ENCODE data around the gene SLC5A9. TPM values are rescaled to one million over a fixed set of nuclear protein-coding genes. Genes with fewer than 3 reads are reported as not detected.

Gene SLC5A9
- total and polyA plus RNA-seq, 3 donors from 2014 or later, result 1.4 to 3.0 (median 2.3) TPM

DNA sequence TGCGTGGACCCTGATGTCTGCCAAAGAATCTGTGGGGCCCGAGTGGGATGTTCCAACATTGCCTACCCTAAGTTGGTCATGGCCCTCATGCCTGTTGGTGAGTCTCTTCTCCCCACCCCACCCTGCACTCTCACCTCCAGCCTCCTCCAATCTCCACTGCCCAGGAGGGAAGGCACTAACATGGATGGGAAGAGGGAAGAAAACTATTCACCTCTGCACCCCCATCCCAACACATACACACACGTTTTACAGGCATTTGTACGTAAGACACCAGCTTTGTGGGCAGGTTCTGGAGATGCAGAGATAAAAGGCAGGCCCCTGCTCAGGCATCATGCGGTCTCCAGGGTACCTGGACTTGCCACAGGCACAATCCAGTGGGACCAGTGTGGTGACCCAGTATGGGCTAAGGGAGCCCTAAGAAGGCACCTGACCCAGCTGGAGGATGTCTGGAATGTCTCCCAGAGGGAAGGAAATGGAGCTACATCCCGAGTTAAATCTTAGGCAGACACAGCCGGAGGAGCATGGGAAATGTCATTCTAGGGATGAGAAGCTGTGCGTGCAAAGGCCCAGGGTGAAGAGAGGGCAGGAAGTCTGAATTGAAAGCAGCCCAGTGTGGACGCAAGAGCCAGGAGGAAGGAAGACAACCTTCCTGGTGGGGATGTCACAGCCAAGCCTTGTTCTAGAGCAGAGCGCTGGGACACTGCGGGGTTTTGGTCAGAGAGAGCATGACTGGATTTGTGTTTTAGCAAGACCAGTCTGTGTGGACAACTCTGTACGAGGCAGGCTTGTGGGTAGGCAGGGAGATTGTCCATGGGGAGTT lies 11.4 kb downstream of the SLC5A9 start:
- H3K4me1 ChIP-seq, result no peaks in the 10 kb centered on the region
- 86 to 90% methylated on average over 12 of the region's 12 CpGs for WGBS, 2 donors
- no peaks in the 10 kb centered on the region for H3K9me3 ChIP-seq
- H3K27me3 ChIP-seq, result no peaks in the 10 kb centered on the region
- intact Hi-C loops (cut with DNase I; ENCODE audit: low total_unique reads), result no loop called here
- H3K27ac ChIP-seq, result no peak overlapping the region
- no peaks in the 10 kb centered on the region for H3K36me3 ChIP-seq (ENCODE audit: low read depth, missing control alignments)
- DNase-seq, result no peak
- H3K4me3 ChIP-seq, result no peak overlapping the region
- no peak for TF ChIP-seq POLR2A (IDR thresholded peaks at IDR 0.05)
- TF ChIP-seq, protein P1, sequence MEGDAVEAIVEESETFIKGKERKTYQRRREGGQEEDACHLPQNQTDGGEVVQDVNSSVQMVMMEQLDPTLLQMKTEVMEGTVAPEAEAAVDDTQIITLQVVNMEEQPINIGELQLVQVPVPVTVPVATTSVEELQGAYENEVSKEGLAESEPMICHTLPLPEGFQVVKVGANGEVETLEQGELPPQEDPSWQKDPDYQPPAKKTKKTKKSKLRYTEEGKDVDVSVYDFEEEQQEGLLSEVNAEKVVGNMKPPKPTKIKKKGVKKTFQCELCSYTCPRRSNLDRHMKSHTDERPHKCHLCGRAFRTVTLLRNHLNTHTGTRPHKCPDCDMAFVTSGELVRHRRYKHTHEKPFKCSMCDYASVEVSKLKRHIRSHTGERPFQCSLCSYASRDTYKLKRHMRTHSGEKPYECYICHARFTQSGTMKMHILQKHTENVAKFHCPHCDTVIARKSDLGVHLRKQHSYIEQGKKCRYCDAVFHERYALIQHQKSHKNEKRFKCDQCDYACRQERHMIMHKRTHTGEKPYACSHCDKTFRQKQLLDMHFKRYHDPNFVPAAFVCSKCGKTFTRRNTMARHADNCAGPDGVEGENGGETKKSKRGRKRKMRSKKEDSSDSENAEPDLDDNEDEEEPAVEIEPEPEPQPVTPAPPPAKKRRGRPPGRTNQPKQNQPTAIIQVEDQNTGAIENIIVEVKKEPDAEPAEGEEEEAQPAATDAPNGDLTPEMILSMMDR (IDR thresholded peaks at IDR 0.05), result no peak

DNA sequence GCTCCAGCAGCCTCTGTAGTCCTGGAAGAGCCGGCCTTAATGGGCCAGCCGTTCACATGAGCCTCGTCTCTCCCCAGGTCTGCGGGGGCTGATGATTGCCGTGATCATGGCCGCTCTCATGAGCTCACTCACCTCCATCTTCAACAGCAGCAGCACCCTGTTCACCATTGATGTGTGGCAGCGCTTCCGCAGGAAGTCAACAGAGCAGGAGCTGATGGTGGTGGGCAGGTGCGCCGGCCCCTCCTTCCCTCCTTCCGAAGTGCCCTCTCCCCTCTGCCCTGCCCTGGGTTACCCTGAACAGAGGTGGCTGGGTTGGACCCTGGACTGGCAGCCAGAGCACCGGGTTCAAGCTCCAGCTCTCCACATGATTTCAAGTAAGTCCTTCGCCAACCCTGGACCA lies 13.1 kb downstream of the SLC5A9 start:
- Histone ChIP-seq H3K27ac (no peak overlapping the region), H3K9me3 (no peaks in the 10 kb centered on the region), H3K27me3 (no peaks in the 10 kb centered on the region), H3K36me3 (ENCODE audit: low read depth, missing control alignments) (no peaks in the 10 kb centered on the region), H3K4me1 (no peaks in the 10 kb centered on the region), H3K4me3 (no peak overlapping the region)
- DNase-seq, result no peak
- TF ChIP-seq, protein P1 (IDR thresholded peaks at IDR 0.05), result no peak
- TF ChIP-seq POLR2A (IDR thresholded peaks at IDR 0.05), result no peak
- intact Hi-C loops (cut with DNase I; ENCODE audit: low total_unique reads), result no loop called here
- WGBS, 2 donors, result 90 to 93% methylated on average over 13 of the region's 13 CpGs

DNA sequence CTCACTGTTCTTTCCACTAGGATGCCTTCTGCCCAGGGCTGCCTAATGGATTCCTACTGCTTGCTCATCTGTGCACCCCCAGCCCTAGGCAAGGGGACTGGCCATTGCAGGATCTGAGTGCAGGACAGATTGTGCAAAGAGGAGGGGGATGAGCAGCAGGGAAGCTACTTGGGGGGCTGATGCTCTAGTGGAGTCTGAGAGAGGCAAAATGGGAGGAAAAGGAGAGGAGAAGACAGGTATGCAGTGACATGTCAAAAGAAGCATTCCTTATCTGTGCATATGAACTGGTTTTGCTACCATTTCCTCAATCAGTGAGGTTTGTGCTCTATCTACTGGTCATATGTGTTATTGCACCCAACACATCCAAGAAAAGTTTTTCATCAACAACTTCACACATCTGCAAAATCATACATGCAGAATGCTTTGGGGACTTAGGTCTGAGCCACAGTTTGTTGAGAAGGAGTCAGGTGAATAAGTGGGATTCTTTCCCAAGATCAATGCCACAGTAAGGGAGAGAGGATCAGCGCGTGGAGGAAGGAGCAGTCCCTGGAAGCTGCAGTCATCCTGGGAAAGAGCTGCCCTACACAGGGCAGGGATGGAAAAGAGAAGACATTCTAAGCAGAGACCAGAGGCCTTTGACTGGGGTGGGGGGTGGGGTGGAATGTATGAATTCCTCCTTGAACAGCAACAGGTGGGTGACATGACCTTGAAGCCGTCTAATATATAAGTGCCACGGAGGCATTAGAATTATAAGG lies 14.4 kb downstream of the SLC5A9 start:
- H3K36me3 ChIP-seq (ENCODE audit: low read depth, missing control alignments), result no peaks in the 10 kb centered on the region
- intact Hi-C loops (cut with DNase I; ENCODE audit: low total_unique reads), result no loop called here
- H3K4me3 ChIP-seq, result no peak overlapping the region
- DNase-seq, result no peak
- H3K9me3 ChIP-seq, result no peaks in the 10 kb centered on the region
- H3K27me3 ChIP-seq, result no peaks in the 10 kb centered on the region
- TF ChIP-seq POLR2A (IDR thresholded peaks at IDR 0.05), result no peak
- TF ChIP-seq, protein P1 (IDR thresholded peaks at IDR 0.05), result peak; percentile 53 to 74 (median 61)
- H3K27ac ChIP-seq, result no peak overlapping the region
- 73 to 80% methylated on average over 4 of the region's 4 CpGs for WGBS, 2 donors
- H3K4me1 ChIP-seq, result no peaks in the 10 kb centered on the region

DNA sequence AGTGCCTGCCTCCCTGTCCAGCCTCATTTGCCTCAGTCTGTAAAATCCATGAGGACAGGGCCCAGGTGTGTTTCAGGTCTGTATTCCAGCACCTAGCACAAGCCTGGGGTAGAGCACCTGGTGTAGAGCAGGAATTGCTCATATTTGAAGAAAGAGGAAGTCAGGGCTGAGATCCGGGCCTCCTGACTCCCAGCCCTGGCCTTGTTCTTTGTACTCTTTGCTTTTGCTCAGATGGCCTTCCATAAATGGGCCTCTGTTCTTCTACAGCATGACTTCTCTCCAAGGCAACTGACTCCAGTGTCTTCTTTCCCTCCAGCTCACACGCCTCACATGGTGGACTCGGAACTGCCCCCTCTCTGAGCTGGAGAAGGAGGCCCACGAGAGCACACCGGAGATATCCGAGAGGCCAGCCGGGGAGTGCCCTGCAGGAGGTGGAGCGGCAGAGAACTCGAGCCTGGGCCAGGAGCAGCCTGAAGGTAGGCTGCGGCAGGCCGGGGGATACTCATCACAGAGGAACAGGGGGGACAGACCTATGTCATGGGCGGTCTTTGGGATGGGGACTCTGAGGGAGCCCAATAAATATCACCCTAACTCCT lies 19.7 kb downstream of the SLC5A9 start:
- Histone ChIP-seq H3K36me3 (ENCODE audit: low read depth, missing control alignments) (no peaks in the 10 kb centered on the region), H3K27ac (no peak overlapping the region), H3K4me1 (no peaks in the 10 kb centered on the region), H3K9me3 (no peaks in the 10 kb centered on the region), H3K4me3 (no peak overlapping the region), H3K27me3 (no peaks in the 10 kb centered on the region)
- TF ChIP-seq POLR2A (IDR thresholded peaks at IDR 0.05), result no peak
- TF ChIP-seq, protein P1 (IDR thresholded peaks at IDR 0.05), result no peak
- 89 to 90% methylated on average over 12 of the region's 12 CpGs for WGBS, 2 donors
- intact Hi-C loops (cut with DNase I; ENCODE audit: low total_unique reads), result no loop called here
- no peak for DNase-seq

Data from testis (tissue), 3 donors.